Tibial nerve (tissue), 4 donors: ENCODE measurements around the gene AREL1. TPM values are rescaled to one million over a fixed set of nuclear protein-coding genes. Genes with fewer than 3 reads are reported as not detected.

ENCODE experiments used
- DNase-seq, 2 donors: peaks; one replicate each; pipeline ENCODE4 v3.0.0-alpha.2; 2019; ENCODE audit warnings: low spot score in 2 of 2
- H3K27ac ChIP-seq, 4 donors: fragments of 200-600 bp; sonication (generic) in 3 of 4; one replicate each; pipeline ENCODE4 v1.5.1; 2017 to 2019; ENCODE audit warnings: mild to moderate bottlenecking in 1 of 4
- H3K27me3 ChIP-seq, 2 donors: fragments of 200-600 bp; sonication (generic) in 1 of 2; one replicate each; pipeline versions ENCODE4 v1.5.1 to v1.6.0; 2017 to 2019
- H3K36me3 ChIP-seq, 3 donors: fragments of 200-600 bp; sonication (generic); one replicate each; pipeline ENCODE4 v1.5.1; 2018 to 2019
- H3K4me1 ChIP-seq, 4 donors: fragments of 200-600 bp; sonication (generic) in 3 of 4; one replicate each; pipeline ENCODE4 v1.5.1; 2017 to 2019
- H3K4me3 ChIP-seq, 4 donors: fragments of 200-600 bp; sonication (generic) in 3 of 4; one replicate each; pipeline ENCODE4 v1.5.1; 2017 to 2019; ENCODE audit warnings: mild to moderate bottlenecking in 1 of 4, moderate library complexity in 1 of 4
- H3K9me3 ChIP-seq, 4 donors: fragments of 200-600 bp; sonication (generic) in 3 of 4; one replicate each; pipeline ENCODE4 v1.5.1; 2017 to 2019
- CTCF ChIP-seq, 5 experiments: fragments of 200-600 bp in 3 of 5; fragments of 450-650 bp in 2 of 5; sonication (generic) in 3 of 5; IDR thresholded peaks; one replicate each; pipeline ENCODE4 v1.5.1; 2016 to 2019; ENCODE audit warnings: antibody characterized with exemption in 5 of 5, mild to moderate bottlenecking in 3 of 5, moderate library complexity in 2 of 5
- EP300 ChIP-seq, 2 donors: sonication (generic); formaldehyde crosslinking; IDR thresholded peaks; one replicate each; pipeline ENCODE4 v1.6.1; 2017; ENCODE audit warnings: antibody characterized with exemption in 2 of 2, mild to moderate bottlenecking in 1 of 2
- POLR2A ChIP-seq, 2 donors: fragments of 450-650 bp; IDR thresholded peaks; one replicate each; pipeline ENCODE4 v1.6.1; 2017; ENCODE audit warnings: antibody characterized with exemption in 2 of 2, mild to moderate bottlenecking in 2 of 2, moderate library complexity in 2 of 2
- WGBS, 2 donors: methylation state at CpG; one replicate each; pipeline ENCODE4 v1.1.5; 2018; 5-methylcytosine and 5-hydroxymethylcytosine counted together
- total RNA-seq, 4 donors: library from RNA; depleted of rRNA; stranded (reverse); fragments of >200 nt; gene quantifications; one replicate each; pipeline ENCODE4 v1.1.0, GENCODE V29; 2016

AREL1 gene
- total RNA-seq, 4 donors from 2014 or later, result 25.3 to 35.0 (median 32.2) TPM

DNA sequence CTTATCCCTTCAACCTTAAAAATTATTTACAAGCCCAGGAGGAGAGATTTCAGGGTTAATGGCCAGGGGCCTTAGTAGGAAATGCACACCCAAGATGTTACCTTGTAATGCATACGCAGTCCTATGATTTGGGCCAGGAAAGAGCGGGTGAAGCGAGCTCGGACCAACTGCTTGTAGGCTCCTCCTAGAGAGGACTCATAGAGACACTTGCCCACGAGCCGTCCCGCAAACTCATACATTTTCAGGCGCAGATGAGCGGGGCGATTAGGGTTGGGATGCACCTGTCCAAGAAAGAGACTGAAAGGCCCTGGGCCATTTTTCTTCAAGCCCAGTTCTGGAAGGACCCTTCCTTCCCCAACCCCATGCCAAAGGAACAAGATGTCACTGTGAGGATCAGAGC is 43.0 kb downstream of the AREL1 start:
- TF ChIP-seq POLR2A (IDR thresholded peaks at IDR 0.05) (no peak), CTCF (IDR thresholded peaks at IDR 0.05) (no peak), EP300 (IDR thresholded peaks at IDR 0.05) (no peak)
- Histone ChIP-seq H3K4me1 (peaks cover 0 to 11% (median 5%) of the 10 kb centered on the region in 4 donors), H3K27me3 (no peaks in the 10 kb centered on the region), H3K27ac (no peak overlapping the region), H3K36me3 (peaks cover 0 to 86% (median 5%) of the 10 kb centered on the region in 3 donors), H3K9me3 (no peaks in the 10 kb centered on the region), H3K4me3 (no peak overlapping the region)
- no peak for DNase-seq
- WGBS, 2 donors, result 95 to 96% methylated on average over 10 of the region's 10 CpGs

GRCh38 chr14:74669256-74669655 is 43.6 kb downstream of the AREL1 start:
- H3K4me1 ChIP-seq, result peaks cover 0 to 5% (median under 1%) of the 10 kb centered on the region in 4 donors
- no peak overlapping the region for H3K4me3 ChIP-seq
- H3K9me3 ChIP-seq, result no peaks in the 10 kb centered on the region
- no peaks in the 10 kb centered on the region for H3K27me3 ChIP-seq
- 85 to 95% methylated on average over 1 of the region's 1 CpG for WGBS, 2 donors
- no peak for TF ChIP-seq POLR2A (IDR thresholded peaks at IDR 0.05)
- peaks cover 0 to 84% (median 5%) of the 10 kb centered on the region in 3 donors for H3K36me3 ChIP-seq
- no peak for DNase-seq
- no peak overlapping the region for H3K27ac ChIP-seq

DNA sequence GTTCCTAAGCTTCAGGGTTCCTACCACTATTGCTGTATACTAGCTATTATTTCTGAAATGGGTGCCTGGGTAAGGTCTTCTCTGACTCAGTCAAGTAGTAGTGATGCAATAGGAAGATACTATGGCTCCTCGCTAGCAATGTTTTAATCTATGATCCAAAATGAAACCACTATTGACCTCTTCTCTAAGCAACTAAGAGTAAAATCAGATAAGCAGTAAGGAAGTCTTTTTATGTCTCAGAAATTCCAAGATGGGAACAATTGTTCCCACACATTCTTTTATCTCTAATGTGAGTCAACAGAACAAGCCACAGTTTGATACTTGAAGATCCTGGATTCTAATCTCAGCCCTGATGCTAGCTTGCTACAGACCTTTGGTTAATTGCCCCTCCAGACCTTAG is 45.1 kb downstream of the AREL1 start:
- peaks cover 0 to 85% (median 3%) of the 10 kb centered on the region in 3 donors for H3K36me3 ChIP-seq
- H3K4me1 ChIP-seq, result peaks cover 0 to 15% (median 4%) of the 10 kb centered on the region in 4 donors
- no peak overlapping the region for H3K4me3 ChIP-seq
- 83 to 96% methylated on average over 1 of the region's 1 CpG for WGBS, 2 donors
- DNase-seq, result no peak
- TF ChIP-seq CTCF (IDR thresholded peaks at IDR 0.05) (no peak), POLR2A (IDR thresholded peaks at IDR 0.05) (no peak), EP300 (IDR thresholded peaks at IDR 0.05) (no peak)
- no peak overlapping the region for H3K27ac ChIP-seq
- H3K27me3 ChIP-seq, result no peaks in the 10 kb centered on the region
- no peaks in the 10 kb centered on the region for H3K9me3 ChIP-seq

GRCh38 chr14:74664717-74665116 is 48.2 kb downstream of the AREL1 start:
- no peak for DNase-seq
- Histone ChIP-seq H3K4me1 (peaks cover 0 to 37% (median 10%) of the 10 kb centered on the region in 4 donors), H3K27ac (peak overlapping the region in 1 of 4 donors; percentile 28), H3K9me3 (no peaks in the 10 kb centered on the region), H3K4me3 (no peak overlapping the region), H3K27me3 (no peaks in the 10 kb centered on the region), H3K36me3 (peaks cover 0 to 86% (median 0%) of the 10 kb centered on the region in 3 donors)
- no peak for TF ChIP-seq CTCF (IDR thresholded peaks at IDR 0.05)
- WGBS, 2 donors, result 94 to 96% methylated on average over 2 of the region's 2 CpGs

DNA sequence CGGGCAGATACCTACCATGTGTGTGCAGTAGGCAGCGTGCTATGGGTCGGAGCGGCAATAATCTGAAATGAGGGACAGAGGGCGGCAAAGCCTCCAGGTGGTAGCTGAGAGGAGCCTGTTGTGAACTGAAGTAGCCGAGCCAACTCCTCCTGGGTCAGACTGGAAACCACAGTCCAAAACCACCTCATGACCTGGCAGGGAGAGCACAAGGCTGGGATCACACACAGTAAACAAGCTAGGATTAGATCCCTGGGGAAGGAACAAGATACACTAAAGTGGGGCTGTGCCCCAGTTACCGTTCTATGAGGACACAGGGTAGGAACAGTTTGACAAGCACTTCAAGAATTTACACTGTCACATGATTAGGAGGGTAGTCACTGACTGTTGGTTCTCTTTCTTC is 49.0 kb downstream of the AREL1 start:
- Histone ChIP-seq H3K9me3 (no peaks in the 10 kb centered on the region), H3K27me3 (no peaks in the 10 kb centered on the region), H3K36me3 (peaks cover 0 to 83% (median 0%) of the 10 kb centered on the region in 3 donors), H3K27ac (peak overlapping the region in 2 of 4 donors; percentile 63 to 82), H3K4me1 (peaks cover 0 to 39% (median 10%) of the 10 kb centered on the region in 4 donors), H3K4me3 (no peak overlapping the region)
- WGBS, 2 donors, result 78 to 86% methylated on average over 7 of the region's 7 CpGs
- TF ChIP-seq CTCF (IDR thresholded peaks at IDR 0.05) (no peak), EP300 (IDR thresholded peaks at IDR 0.05) (peak in 1 of 2 donors; percentile 90)
- DNase-seq, result peak; percentile 64 to 82
